HG03460 (cell line): ENCODE results near the gene LZTFL1.
A peak's percentile ranks its signal among the peaks of the same experiment; 100 is the strongest.
"Not testable (repeated sequence)": the region's sequence is repeated elsewhere in the genome, so short reads cannot be mapped to it uniquely, and the experiment has no call there.

Experiments used
- ATAC-seq: cut with Tn5 transposase; IDR thresholded peaks from one replicate; pipeline ENCODE4 v1.9.1; 2021; ENCODE audit not compliant: unreplicated experiment

Gene LZTFL1

DNA sequence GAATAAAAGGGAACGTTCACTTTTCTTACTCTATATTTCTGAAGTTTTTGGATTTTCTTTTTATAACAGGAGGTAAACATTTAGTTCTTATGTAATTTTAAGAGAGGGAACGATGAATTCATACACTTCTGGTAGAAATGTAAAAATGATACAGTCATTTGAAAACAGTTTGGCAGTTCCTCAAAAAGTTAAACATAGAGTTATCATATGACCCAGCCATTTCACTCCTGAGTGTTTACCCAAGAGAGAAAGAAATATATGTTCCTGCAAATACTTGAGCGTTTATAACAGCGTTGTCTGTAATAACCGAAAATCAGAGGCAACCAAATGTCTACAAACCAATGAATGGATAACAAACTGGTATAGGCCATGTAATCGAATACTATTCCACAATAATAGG, 23.6 kb upstream of the LZTFL1 start:
- no peak for ATAC-seq

DNA sequence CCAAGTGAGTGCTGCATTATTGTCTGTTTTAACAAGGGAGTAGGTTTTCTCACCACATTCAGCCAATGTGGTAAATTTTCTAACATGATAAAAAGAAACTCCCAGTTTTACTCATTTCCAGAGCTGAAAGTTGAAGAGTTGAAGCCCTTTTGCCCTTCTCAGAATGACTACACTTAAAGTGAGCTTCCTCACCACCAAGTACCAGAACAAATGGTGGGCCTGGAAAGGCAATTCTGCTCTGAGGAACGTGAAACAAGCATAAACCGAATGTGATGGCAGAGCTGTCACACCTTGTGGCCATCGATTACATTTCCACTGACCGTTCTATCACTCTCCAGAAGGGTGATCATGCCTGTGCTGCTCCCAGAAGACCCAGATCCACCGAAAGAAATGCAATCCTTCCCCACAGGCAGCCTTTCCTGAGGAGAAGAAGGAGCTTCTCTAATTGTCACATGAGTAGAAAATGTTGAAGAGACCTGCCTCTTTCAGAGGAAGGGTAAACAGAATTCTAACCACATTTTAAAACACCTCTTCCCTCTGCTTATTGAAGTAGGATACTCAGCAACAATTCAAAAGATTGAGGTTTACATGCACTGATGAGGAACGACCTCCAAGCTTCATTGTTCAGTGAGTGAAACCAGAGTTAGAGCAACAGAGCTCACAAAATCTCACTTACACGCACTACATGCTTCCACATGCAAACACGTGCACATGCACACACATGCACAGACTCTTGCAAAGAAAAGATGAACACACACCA, 23.0 kb upstream of the LZTFL1 start:
- peak; percentile 72 for ATAC-seq

DNA sequence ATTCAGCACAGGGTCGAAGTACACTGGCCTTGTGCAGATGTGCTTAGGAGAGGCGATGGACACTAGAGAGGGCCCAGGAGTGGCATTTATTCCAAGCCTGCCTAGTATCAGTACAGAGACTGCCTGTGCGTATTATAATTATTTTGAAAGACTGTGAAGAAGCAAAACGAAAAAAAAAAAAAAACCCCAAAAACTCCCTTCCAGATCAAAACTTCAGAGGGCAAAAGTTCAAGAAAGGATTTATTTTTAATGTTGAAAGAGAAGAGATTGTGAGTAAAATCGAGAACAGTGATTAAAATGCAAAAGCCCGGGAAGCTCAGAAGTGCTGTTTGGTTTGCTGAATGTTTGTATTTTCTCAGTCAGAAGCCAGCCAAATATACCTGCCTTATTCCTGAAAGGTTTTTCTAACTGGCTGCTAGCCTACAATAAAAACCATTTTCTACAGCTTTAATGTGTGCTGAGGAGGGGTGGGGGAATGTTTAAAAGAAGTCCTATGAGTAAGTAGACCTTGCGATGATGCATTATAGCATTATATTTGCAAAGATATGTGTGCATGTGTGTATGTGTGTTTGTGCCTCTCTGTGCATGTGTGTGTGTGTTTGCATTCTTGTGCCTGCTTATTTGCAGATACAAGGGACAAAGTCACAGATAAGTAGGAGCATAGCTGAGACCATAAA, 19.3 kb upstream of the LZTFL1 start:
- ATAC-seq = peak; percentile 59

DNA sequence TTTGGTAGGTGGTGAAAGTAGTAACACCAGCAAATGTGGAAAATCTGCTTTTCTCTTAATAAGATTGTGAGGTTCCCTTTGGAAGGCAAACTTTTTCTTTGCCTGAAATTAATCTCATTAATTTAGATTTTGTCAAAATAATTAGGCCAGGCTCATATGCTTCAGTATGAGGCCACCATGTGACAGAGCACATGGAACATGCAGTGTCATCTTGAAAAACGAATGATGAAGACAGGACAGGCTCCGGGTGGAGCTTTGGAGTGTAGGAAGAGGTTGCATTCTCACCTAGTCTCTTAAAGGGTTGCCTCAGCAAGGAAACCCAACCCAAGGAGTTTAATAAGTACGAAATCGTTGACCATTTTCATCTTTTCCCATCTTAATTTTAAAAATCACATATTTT, 18.6 kb upstream of the LZTFL1 start:
- ATAC-seq = no peak

DNA sequence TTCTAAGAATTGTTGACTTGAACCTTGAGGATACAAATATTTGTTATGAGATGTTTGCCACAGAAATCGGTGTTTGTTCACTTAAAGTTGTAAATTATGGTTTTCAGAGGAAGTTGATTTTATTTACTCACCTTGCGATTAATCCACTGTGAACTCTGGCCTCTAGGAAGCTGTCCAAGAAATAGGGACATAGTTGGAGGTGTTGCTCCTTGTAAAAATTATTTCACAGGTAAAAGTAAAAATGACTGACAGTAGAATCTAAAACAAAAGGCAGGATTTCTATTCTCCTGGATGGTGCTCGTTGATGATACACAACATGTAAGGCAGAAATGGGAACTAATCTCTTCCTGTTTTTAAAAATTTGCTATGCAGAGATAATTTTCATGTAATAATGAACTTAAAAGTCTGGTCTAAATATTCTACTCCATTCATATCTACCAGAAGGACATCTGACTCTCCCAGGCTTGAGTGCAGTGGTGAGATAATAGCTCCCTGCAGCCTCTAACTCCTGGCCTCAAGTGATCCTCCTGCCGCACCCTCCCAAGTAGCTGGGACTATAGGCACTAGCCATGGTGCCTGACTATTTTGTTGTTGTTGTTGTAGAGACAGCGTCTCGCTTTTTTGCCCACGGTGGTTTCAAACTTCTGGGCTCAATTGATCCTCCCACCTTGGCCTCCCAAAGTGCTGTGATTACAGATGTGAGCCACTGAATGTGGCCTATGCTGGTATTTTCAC, 17.1 kb upstream of the LZTFL1 start:
- ATAC-seq = no peak

DNA sequence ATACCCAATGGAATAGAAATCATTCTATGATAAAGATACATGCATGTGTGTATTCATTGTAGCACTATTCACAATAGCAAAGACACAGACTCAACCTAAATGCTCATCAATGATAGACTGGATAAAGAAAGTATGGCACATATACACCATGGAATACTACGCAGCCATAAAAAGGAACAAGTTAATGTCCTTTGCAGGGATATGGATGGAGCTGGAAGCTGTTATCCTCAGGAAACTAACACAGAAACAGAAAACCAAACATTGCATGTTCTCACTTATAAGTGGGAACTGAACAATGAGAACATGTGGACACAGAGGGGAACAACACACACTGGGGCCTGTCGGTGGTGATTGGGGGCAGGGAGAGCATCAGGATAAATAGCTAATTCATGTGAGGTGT, 15.1 kb upstream of the LZTFL1 start:
- not testable (repeated sequence) for ATAC-seq

DNA sequence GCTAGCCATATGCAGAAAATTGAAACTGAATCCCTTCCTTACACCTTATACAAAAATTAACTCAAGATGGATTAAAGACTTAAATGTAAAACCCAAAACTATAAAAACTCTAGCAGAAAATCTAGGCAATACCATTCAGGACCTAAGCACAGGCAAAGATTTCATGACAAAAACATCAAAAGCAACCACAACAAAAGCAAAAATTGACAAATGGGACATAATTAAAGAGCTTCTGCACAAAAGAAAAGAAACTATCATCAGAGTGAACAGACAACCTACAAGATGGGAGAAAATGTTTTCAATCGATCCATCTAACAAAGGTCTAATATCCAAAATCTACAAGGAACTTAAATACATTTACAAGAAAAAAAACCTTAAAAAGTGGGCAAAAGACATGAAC, 14.4 kb upstream of the LZTFL1 start:
- ATAC-seq = not testable (repeated sequence)

DNA sequence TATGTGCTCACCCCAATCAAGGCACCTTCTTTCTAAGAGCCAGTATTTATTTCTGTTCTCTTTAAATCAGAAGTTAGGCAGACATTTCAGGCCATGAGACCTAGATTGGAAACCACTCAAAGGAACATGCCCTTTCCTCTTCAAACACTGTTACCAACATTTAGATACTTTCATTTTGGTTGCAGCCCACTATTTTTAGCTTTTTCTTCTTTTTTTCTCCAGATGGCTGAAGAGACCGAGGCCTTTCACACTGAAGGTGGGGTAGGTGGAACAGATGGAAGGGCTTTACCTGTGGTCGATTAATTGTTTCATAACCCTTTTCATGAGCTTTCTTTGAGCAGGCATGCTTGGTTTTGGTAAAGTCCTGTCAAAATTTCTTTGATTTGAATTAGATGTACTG, 10.9 kb upstream of the LZTFL1 start:
- ATAC-seq = no peak

DNA sequence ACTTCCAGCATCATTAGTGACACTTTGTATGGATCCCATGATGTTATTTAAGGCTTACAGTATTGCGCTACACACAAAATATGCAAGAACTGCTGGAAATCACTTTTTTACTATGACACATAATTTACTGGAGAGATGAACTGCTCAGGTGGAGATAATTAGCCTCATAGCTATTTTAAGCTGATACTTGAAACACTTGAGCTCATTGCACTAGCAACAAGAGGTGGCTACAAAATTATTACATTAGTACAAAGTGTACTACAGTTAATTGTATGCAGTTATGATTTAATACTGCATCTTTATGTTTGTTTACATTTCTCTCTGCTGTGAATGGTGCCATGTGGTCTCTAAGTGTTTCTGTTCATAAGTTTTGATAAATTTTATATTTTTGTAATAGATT, 6.5 kb upstream of the LZTFL1 start:
- no peak for ATAC-seq

DNA sequence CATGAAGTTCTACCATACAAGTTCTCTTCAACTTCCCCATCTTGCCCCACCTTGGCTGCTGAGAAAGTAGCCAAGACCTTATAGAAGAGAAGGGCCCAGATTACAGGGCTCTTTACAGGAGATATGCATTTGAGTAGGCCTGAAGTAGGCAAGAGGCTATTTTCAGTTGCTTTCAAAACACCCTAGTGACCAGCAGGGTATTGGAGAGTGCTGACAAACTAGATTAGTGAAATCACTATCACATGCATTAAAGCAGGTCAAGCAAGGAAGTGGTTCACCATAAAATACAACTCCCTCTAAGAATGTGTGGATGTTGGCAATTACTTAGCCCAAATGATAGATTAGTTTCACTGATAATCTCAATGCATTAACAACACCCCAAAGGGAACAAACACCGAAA, 2.7 kb upstream of the LZTFL1 start:
- no peak for ATAC-seq

DNA sequence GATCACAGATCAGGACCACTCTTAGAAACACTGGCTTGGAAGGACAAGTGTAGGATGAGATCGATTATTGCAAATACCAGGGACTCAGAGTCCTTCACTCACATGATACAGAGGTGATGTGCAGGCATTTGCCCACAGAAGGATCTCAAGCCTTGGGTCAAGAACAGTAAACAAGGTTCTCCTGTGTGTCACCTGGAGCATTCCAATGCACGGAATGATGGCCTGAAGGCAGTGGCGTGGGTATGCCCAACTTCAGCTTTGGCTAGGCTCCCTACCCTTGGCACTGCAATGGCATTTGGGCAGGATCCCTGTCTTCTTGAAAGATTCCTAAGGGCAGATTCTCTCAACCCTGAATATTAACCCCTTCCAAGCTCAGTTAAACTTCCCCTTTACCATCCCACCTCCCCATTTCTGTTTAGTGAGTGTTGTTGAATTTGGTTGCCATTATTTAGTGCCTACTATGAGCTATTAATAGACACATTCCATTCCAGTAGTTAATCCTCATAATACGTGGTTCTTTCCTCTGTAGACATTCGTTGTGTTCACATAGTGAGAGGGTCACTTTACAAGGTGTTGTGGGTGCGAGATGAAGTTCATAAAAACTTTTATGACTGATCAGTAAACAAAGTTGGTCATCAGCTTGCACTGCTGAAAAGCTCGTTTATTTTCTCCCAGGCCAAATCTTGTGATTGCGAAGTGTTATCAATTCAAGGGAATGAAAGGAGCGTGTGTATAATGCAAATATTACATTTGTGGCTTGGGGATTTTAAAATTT, 1.1 kb upstream of the LZTFL1 start:
- ATAC-seq = no peak

DNA sequence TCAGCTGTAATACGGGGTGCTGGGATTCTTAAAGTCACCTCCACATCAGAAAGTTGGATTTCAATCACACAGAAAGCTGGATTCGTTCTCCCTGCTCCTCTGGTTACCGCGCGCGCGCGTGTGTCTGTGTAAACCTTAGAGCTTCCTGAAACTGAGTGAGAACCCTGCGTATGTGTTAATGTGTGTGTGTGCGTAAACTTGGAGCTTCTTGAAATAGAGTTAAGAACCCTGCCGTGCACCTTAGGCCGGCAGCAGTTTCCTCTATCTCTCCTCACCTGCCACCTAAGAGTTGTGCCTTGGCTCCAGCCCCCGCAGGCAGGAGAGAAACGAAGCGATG, 531 bp downstream of the LZTFL1 start:
- ATAC-seq = no peak

DNA sequence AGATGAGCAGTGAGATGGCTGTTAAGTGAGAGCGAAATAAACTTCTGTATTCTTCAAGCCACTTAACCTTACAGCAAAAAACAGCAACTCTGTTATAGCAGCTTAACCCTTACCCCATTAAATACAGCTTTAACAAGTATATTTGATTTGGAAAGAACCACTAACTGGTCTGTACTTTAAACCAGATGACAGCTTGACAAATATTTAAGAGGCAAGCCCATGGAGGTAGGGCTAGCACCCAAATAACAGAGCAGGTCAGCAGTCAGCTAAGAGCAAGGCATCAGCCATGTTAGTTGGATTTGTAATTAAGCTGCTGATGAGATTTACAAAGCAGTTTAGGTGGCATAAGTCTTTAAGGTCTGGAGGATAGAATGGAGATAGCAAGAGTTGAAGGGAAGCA, 3.5 kb downstream of the LZTFL1 start:
- no peak for ATAC-seq

DNA sequence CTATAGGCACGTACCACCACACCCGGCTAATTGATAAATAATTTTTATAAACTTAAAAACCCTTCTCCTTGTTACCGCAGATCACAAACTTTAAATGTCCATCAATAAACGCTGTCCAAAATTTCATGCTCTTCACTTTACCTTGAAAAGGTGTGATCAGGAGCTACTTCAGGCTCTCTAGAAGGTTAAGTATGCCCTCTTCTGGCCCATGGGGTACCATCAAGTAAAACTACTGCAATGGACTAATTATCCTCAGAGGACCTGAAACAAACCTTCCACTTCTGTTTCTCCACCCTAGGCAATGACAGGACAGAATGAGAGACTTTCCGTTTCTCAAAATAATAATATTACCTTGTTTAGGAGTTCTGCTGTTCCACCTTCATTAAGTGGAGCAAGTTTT, 9.2 kb downstream of the LZTFL1 start:
- ATAC-seq = no peak

DNA sequence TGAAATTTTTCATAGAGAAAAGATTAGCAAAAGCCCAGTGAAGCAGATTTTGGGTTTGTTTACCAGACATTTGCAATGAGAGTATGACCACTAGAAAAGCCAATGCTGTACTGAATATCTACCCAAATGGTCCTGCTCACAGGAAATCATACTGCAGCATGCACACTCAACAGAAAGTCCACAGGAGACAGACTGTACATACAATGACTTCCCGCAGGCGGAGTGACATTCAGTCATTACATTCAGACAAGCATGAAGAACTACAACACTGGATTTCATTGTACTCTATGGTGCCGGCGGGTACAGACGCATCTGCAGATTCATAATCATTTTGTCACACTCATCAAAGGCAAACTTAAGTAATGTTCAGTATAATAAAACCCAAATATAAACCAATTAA, 11.8 kb downstream of the LZTFL1 start:
- ATAC-seq = no peak

DNA sequence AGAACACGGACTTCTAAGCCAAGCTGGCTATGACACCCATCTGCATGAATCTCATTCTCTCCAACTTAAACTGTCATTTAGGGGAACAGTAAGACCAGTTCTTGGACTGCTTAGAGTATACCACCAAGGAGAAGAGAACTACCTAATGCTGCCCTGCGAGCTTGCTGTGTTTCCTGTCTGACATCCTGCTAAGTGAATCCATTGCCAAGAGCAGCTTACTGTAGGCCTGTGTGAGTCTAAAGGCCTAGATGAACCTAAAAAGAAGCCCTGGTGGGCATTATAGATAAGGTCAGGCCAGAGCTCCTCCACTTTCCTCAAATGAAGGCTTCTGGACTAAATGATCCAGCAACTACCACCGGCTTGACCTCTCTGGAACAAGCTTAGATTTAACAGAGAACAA, 15.0 kb downstream of the LZTFL1 start:
- ATAC-seq = no peak

DNA sequence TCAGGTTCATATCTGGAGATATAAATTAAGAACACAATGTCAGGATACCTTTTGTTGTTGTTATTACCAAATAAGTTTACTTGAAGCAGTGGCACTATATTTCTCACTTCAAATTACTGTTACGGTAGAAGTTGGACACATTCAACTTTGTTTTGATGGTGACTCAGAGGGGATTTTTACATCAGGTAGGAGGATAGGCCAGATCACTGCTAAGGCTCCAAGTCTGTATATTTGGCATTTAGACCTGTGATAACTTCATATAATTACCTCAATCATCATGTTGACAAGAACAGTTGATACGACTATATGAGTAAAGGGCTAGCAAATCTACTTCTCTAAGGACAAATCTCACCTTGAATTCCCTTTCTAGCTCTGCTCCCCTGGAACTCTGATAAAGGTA, 15.6 kb downstream of the LZTFL1 start:
- ATAC-seq = no peak

DNA sequence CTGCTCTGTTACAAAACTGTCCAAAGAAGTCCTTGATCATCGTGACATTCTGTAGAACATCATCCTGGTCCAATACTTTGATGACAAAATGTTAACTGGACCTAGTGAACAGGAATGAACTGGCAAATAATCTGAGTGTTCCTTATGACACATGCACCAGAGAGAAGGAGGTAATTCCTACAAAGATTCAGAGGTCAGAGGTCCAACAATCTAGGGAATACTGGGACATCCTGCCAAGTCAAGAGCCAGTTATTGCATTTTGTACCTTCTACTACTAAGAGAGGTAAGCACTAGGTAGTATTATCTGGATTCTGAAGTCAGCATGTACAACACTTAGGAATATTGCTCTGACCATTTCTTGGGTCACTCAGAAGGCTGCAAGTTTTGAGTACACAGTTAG, 20.8 kb downstream of the LZTFL1 start:
- ATAC-seq = no peak

DNA sequence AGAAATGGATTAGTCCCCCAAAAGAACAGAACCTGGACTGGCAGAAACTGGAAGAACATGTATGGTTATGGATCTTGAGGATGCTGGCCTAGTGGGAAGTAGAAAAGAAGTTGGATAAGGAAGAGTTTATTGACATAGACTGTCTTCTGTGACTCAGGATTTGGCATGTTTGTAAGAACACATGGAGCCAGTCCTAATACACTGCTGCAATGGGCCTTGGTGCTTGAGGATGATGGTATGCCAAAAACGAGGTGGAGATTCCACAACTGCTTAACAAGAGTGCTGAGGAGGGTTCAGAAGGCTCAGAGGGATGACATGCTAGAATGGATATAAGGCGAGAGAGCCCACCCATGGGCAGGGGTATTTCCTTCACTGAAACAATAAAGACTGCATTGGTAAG, 22.4 kb downstream of the LZTFL1 start:
- ATAC-seq = no peak

DNA sequence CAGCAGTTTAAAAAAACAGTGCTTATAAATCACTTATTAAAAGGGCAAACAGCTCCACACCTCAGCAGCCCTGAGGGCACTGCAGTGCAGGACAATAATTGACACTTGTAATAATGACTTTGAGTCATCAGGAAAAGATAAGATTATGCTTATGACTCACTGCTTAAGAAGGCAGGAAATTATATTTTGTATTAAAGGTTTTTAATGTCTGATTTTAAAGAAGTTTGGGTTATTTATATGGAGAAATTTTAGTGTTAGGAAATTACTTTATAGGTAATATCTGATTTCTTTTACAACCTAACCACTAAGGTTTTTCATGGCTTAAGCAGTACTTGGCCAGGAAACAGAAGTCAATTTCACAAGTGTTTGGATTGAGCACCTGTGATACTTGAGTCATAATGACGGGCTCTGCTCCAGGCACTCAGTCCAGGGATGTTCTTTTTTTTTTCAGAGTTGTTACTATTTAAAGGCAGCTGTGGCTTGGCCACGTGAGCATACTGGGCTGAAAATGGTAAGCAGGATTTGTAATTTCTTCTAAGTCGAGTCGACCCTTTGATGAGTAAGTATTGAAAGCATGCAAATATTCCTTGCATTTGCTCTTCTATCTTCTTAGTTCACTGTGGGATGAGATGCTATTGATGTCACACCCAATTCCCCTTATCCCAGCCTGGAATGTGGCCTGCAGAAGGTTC, 23.9 kb downstream of the LZTFL1 start:
- ATAC-seq = no peak

DNA sequence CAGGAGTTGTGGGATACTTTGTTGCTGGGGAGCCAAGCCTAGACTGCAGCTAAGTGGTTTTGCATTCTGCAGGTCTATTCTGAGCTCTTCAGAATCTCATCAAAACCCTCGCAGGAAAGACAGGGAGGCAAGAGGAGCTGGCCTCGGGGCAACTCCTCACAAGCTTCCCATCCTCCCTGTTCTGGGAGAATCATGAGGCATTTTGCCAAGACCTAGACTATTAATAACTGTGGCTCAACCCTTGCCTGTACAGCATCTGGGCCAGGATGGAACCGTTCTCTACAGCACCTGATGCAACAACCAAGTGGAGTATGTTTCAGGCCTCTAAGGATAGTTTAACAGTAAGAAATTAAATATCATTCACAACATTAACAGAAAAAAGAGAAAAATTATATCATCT, 25.4 kb downstream of the LZTFL1 start:
- ATAC-seq = no peak
